SK-N-SH treated with all-trans-retinoic acid at 6 μM for 48 hours (cell line): ENCODE data around the gene SMPD3.

Experiments
- ATAC-seq: fragments of 200-7000 bp; cut with Tn5 transposase; 3 replicates; pipeline ENCODE4 v1.9.1; 2020; ENCODE audit warnings: mild to moderate bottlenecking, moderate library complexity
- ARNTL ChIP-seq: fragments of 450-650 bp; formaldehyde crosslinking; IDR thresholded peaks from 2 replicates; pipeline ENCODE4 v1.5.0; 2020; ENCODE audit warnings: low read depth, mild to moderate bottlenecking, moderate library complexity, borderline replicate concordance
- BACH2 ChIP-seq: fragments of 250-450 bp; sonication (Bioruptor Pico); IDR thresholded peaks from 2 replicates; pipeline ENCODE4 v1.9.0; 2021; ENCODE audit warnings: mild to moderate bottlenecking, borderline replicate concordance
- CSDC2 ChIP-seq: fragments of 250-450 bp; sonication (Bioruptor Pico); IDR thresholded peaks from 2 replicates; pipeline ENCODE4 v1.5.0; 2020; ENCODE audit warnings: mild to moderate bottlenecking, moderate library complexity
- CSRNP3 ChIP-seq: fragments of 250-450 bp; sonication (Bioruptor Pico); IDR thresholded peaks from 2 replicates; pipeline ENCODE4 v1.5.1; 2021; ENCODE audit warnings: mild to moderate bottlenecking, moderate library complexity
- ESRRG ChIP-seq: fragments of 250-450 bp; sonication (Bioruptor Pico); IDR thresholded peaks from 2 replicates; pipeline ENCODE4 v1.6.1; 2021; ENCODE audit warnings: mild to moderate bottlenecking
- GLIS3 ChIP-seq: fragments of 250-450 bp; sonication (Bioruptor Pico); IDR thresholded peaks from 2 replicates; pipeline ENCODE4 v1.5.0; 2020; ENCODE audit warnings: mild to moderate bottlenecking, moderate library complexity
- ISL1 ChIP-seq: fragments of 250-450 bp; sonication (Bioruptor Pico); IDR thresholded peaks from 2 replicates; pipeline ENCODE4 v2.1.2; 2022; ENCODE audit warnings: mild to moderate bottlenecking, moderate library complexity
- OSR1 ChIP-seq: fragments of 250-450 bp; sonication (Bioruptor Pico); IDR thresholded peaks from 2 replicates; pipeline ENCODE4 v1.8.0; 2022; ENCODE audit warnings: moderate library complexity, mild to moderate bottlenecking, inconsistent platforms
- PATZ1 ChIP-seq: fragments of 250-450 bp; sonication (Bioruptor Pico); IDR thresholded peaks from 2 replicates; pipeline ENCODE4 v1.8.0; 2020; ENCODE audit warnings: mild to moderate bottlenecking, moderate library complexity, borderline replicate concordance
- PPARA ChIP-seq: fragments of 250-450 bp; sonication (Bioruptor Pico); IDR thresholded peaks from 2 replicates; pipeline ENCODE4 v1.5.0; 2020; ENCODE audit warnings: mild to moderate bottlenecking, borderline replicate concordance
- RARB ChIP-seq: fragments of 250-450 bp; sonication (Bioruptor Pico); IDR thresholded peaks from 2 replicates; pipeline ENCODE4 v1.8.0; 2021; ENCODE audit warnings: mild to moderate bottlenecking, moderate library complexity
- SNAI2 ChIP-seq: fragments of 250-450 bp; sonication (Bioruptor Pico); IDR thresholded peaks from 2 replicates; pipeline ENCODE4 v1.5.0; 2020; ENCODE audit warnings: mild to moderate bottlenecking, moderate library complexity
- TCF4 ChIP-seq: fragments of 250-450 bp; sonication (Bioruptor Pico); IDR thresholded peaks from 2 replicates; pipeline ENCODE4 v1.8.0; 2021; ENCODE audit warnings: mild to moderate bottlenecking, moderate library complexity, borderline replicate concordance
- TOX ChIP-seq: fragments of 250-450 bp; sonication (Bioruptor Pico); IDR thresholded peaks from 2 replicates; pipeline ENCODE4 v1.8.0; 2021; ENCODE audit warnings: mild to moderate bottlenecking, moderate library complexity, borderline replicate concordance
- TSHZ2 ChIP-seq: fragments of 250-450 bp; sonication (Bioruptor Pico); IDR thresholded peaks from 2 replicates; pipeline ENCODE4 v1.5.0; 2020; ENCODE audit warnings: mild to moderate bottlenecking, moderate library complexity
- ZC3H10 ChIP-seq: fragments of 250-450 bp; sonication (Bioruptor Pico); IDR thresholded peaks from 2 replicates; pipeline ENCODE4 v1.5.1; 2021; ENCODE audit warnings: mild to moderate bottlenecking, moderate library complexity
- ZFP30 ChIP-seq: fragments of 450-650 bp; formaldehyde crosslinking; IDR thresholded peaks from 2 replicates; pipeline ENCODE4 v1.5.0; 2022; ENCODE audit warnings: mild to moderate bottlenecking, moderate library complexity
- ZNF565 ChIP-seq: fragments of 450-650 bp; formaldehyde crosslinking; conservative IDR thresholded peaks from 2 replicates; pipeline ENCODE4 v1.5.0; 2020; ENCODE audit warnings: low read depth, mild to moderate bottlenecking, moderate library complexity
- ZNF70 ChIP-seq: fragments of 450-650 bp; formaldehyde crosslinking; IDR thresholded peaks from 2 replicates; pipeline ENCODE4 v1.5.0; 2020; ENCODE audit warnings: mild to moderate bottlenecking, moderate library complexity
- ZNF8 ChIP-seq: fragments of 450-650 bp; formaldehyde crosslinking; IDR thresholded peaks from 2 replicates; pipeline ENCODE4 v1.5.0; 2020; ENCODE audit warnings: mild to moderate bottlenecking, moderate library complexity
- TF ChIP-seq, protein P1 (sequence below): fragments of 250-450 bp; sonication (Bioruptor Pico); IDR thresholded peaks from 2 replicates; pipeline ENCODE4 v1.8.0; 2021; ENCODE audit warnings: low read depth, mild to moderate bottlenecking, moderate library complexity, borderline replicate concordance
- TF ChIP-seq, protein P2 (sequence below): fragments of 250-450 bp; sonication (Bioruptor Pico); IDR thresholded peaks from 2 replicates; pipeline ENCODE4 v1.5.1; 2020; ENCODE audit warnings: low read depth, mild to moderate bottlenecking, moderate library complexity

Gene SMPD3

GRCh38 chr16:68385371-68385770 lies 62.9 kb downstream of the SMPD3 start (continued):
- TF ChIP-seq ARNTL (CRISPR knock-in tag), result no peak
- no peak for TF ChIP-seq TCF4 (CRISPR knock-in tag)
- TF ChIP-seq ZC3H10 (CRISPR knock-in tag), result no peak
- TF ChIP-seq ZNF70, result no peak

DNA sequence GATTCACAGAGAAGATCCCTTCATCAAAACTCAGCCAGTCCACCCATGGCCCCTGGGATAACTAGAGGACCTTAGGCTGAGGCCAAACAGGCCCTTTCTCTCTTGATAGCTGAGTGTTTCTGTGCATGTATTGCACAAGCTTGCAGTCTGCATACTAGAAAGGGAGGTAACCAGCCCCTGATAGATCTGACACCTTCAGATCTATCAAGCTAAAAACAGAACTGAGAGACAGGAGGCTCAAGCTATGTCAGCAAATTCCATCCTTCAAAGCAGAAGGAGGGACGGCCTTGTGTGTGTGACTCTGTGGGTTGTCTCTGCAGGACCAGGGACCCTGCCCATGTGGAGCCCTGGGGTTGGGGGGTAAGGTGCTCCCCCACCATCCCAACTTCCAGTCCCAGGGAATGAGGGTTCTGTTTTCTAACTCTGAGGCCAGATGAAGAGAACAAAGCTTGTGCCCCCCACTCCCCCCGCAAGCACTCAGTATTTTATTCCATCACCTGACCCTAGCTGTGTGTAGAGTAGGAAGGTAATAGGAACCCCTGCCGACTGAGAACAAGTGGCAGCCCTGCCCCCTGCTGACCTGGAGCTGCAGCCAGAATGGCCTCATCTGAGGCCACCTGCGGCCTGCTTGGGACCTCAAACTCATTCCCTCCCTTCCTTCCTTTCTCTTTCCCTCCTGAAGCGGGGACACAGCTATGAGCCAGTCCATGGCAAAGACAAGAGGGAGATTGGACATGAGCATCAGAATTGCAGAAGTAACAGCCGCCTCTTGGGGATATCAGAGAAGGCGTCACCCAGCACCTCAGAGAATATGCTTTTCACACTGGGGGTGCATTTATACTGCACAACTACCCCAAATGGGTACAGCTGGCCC lies 63.8 kb downstream of the SMPD3 start:
- ATAC-seq, result no peak
- TF ChIP-seq OSR1 (no peak), TSHZ2 (CRISPR knock-in tag) (no peak), CSDC2 (CRISPR knock-in tag) (no peak), GLIS3 (CRISPR knock-in tag) (no peak), PPARA (no peak), ZNF70 (no peak), ESRRG (CRISPR knock-in tag) (no peak), PATZ1 (no peak), ISL1 (CRISPR knock-in tag) (no peak), SNAI2 (CRISPR knock-in tag) (no peak), TOX (CRISPR knock-in tag) (no peak)
- TF ChIP-seq, protein P1, sequence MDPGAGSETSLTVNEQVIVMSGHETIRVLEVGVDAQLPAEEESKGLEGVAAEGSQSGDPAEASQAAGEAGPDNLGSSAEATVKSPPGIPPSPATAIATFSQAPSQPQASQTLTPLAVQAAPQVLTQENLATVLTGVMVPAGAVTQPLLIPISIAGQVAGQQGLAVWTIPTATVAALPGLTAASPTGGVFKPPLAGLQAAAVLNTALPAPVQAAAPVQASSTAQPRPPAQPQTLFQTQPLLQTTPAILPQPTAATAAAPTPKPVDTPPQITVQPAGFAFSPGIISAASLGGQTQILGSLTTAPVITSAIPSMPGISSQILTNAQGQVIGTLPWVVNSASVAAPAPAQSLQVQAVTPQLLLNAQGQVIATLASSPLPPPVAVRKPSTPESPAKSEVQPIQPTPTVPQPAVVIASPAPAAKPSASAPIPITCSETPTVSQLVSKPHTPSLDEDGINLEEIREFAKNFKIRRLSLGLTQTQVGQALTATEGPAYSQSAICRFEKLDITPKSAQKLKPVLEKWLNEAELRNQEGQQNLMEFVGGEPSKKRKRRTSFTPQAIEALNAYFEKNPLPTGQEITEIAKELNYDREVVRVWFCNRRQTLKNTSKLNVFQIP, result no peak

DNA sequence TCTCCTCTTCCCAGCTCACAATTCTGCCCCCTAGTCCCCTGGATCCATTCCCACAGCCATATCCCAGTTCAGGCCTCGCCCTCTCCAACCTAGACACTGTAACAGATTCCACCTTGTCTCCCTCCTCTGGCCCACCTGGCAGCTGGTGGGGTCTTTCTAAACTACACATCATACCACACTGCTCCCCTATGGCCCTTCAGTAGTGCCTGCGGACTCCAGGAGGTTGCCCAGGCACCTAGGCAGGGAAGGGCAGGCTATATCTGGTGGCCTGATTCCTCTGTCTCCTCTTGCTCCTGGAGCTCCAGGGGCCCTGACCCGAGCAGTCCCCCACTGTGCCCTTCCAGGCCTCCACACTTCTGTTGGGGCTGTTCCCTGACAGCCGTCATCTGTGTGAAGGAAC lies 64.5 kb downstream of the SMPD3 start:
- no peak for ATAC-seq
- TF ChIP-seq TOX (CRISPR knock-in tag) (no peak), BACH2 (CRISPR knock-in tag) (no peak), ZNF70 (no peak), ZFP30 (CRISPR knock-in tag) (no peak), ZNF565 (CRISPR knock-in tag) (no peak), ISL1 (CRISPR knock-in tag) (no peak), ESRRG (CRISPR knock-in tag) (no peak), TSHZ2 (CRISPR knock-in tag) (no peak), ZNF8 (no peak), GLIS3 (CRISPR knock-in tag) (no peak), TCF4 (CRISPR knock-in tag) (no peak), ZC3H10 (CRISPR knock-in tag) (no peak), SNAI2 (CRISPR knock-in tag) (no peak), RARB (no peak), PPARA (no peak), OSR1 (no peak), CSDC2 (CRISPR knock-in tag) (no peak), PATZ1 (no peak), CSRNP3 (no peak)
- TF ChIP-seq, protein P2, sequence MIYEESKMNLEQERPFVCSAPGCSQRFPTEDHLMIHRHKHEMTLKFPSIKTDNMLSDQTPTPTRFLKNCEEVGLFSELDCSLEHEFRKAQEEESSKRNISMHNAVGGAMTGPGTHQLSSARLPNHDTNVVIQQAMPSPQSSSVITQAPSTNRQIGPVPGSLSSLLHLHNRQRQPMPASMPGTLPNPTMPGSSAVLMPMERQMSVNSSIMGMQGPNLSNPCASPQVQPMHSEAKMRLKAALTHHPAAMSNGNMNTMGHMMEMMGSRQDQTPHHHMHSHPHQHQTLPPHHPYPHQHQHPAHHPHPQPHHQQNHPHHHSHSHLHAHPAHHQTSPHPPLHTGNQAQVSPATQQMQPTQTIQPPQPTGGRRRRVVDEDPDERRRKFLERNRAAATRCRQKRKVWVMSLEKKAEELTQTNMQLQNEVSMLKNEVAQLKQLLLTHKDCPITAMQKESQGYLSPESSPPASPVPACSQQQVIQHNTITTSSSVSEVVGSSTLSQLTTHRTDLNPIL, result no peak
- TF ChIP-seq, all 23 proteins: peak for 0
